Measurements from ENCODE around the gene BAX. TPM values are rescaled to one million over a fixed set of nuclear protein-coding genes. Genes with fewer than 3 reads are reported as not detected.

Gene BAX
- total and polyA plus RNA-seq, 2 of the 13 experiments (the other 11 are each of a cell fraction or from before 2014, with no cell fraction given): 139 to 176 TPM

- Histone ChIP-seq H4K20me1 (ENCODE audit: insufficient read depth, low read length) (peaks cover 33% of the 10 kb centered on the region), H3K9me3 (ENCODE audit: low read length) (no peaks in the 10 kb centered on the region), H3K27me3 (ENCODE audit: control insufficient read depth in 1 of 2, insufficient read depth in 2 of 2, low read length in 2 of 2) (no peaks in the 10 kb centered on the region; a peak in 1 of 5 replicates), H3K36me3 (replicated peaks in 1 of 2; ENCODE audit: control insufficient read depth in 1 of 2, insufficient read depth in 2 of 2, low read length in 2 of 2) (peaks cover 3 to 25% of the 10 kb centered on the region in 2 experiments), H2AFZ (ENCODE audit: low read length) (no peak overlapping the region), H3K27ac (ENCODE audit: extremely low read length, insufficient read depth, low read length) (peak overlapping the region; percentile 86), H3K4me3 (replicated peaks in 1 of 3; ENCODE audit: insufficient read depth in 1 of 3, low read depth in 2 of 3, low read length in 3 of 3) (peak overlapping the region; percentile 79 to 99 (median 89)), H3K4me1 (ENCODE audit: insufficient read depth, low read length) (peaks cover 41% of the 10 kb centered on the region), H3K79me2 (ENCODE audit: insufficient read depth, low read length) (peaks cover 25% of the 10 kb centered on the region), H3K9ac (ENCODE audit: insufficient read depth, low read depth, low read length) (peak overlapping the region; percentile 96), H3K4me2 (ENCODE audit: low read depth, low read length) (peak overlapping the region; percentile 97)
- CTCF ChIA-PET (ENCODE audit: low intra/inter-chr PET ratio, low total read pairs): no interaction called here
- WGBS (ENCODE audit: low lambda C conversion rate): 0% methylated on average over 18 of the region's 36 CpGs
- POLR2A ChIA-PET: interaction anchor here (1.2 to 5.6 kb wide), 9 partner anchors 10 to 159 kb away, joined by 3 to 153 read pairs (median 20); partner anchors contain the start of genes BAX, DHDH, GYS1 and NUCB1
- FAIRE-seq (no peak), ATAC-seq (no peak), DNase-seq (ENCODE audit: low spot score) (peak; percentile 58)
- BruUV-seq (replicated peaks): TSS peak; percentile 86
- intact Hi-C loops (cut with micrococcal nuclease; ENCODE audit: unreplicated experiment): loop anchor here (10.0 kb wide), 2 partner anchors 91 to 181 kb away; partner anchors contain the start of gene PPP1R15A
- in situ Hi-C loops (cut with HindIII; ENCODE audit: extremely low pct_ligation_motif_present, low pct_unique_long_range_greater_than_20kb): no loop called here
- TF ChIP-seq MIER3 (CRISPR knock-in tag; IDR thresholded peaks at IDR 0.05; ENCODE audit: borderline replicate concordance): no peak
- TF ChIP-seq MAX (IDR thresholded peaks at IDR 0.05): 0 out of 2 replicates have a peak, but pooled peaks have one; percentile 32
- TF ChIP-seq MLLT10 (CRISPR knock-in tag; IDR thresholded peaks at IDR 0.05): peak; percentile 68; the same call in 1 of the 2 replicates
- peak; percentile 47; the same call in 1 of the 2 replicates for TF ChIP-seq ZNF619 (CRISPR knock-in tag; IDR thresholded peaks at IDR 0.05)
- TF ChIP-seq ZNF407 (CRISPR knock-in tag; IDR thresholded peaks at IDR 0.05; ENCODE audit: not compliant biosample characterization): peak; percentile 2
- TF ChIP-seq THAP11 (CRISPR knock-in tag; IDR thresholded peaks at IDR 0.05): peak; percentile 97
- TF ChIP-seq RCOR2 (CRISPR knock-in tag; IDR thresholded peaks at IDR 0.05): no peak
- 0 out of 2 replicates have a peak, but pooled peaks have one; percentile 2 for TF ChIP-seq ZNF574 (CRISPR knock-in tag; IDR thresholded peaks at IDR 0.05)
- no peak for TF ChIP-seq ZMYM2 (CRISPR knock-in tag; IDR thresholded peaks at IDR 0.05)
- peak; percentile 65; the same call in 1 of the 2 replicates for TF ChIP-seq E2F2 (CRISPR knock-in tag; IDR thresholded peaks at IDR 0.05; ENCODE audit: borderline replicate concordance)
Observed at GRCh38 chr19:48965806-48966540, 11.3 kb downstream of the BAX start.
